K562 (cell line): Measurements from ENCODE around the gene POLDIP3. TPM values are rescaled to one million over a fixed set of nuclear protein-coding genes. Genes with fewer than 3 reads are reported as not detected.

Experiments
- ATAC-seq: fragments of 200-7000 bp; cut with Tn5 transposase; 3 replicates; pipeline ENCODE4 v1.9.1; 2020; ENCODE audit warnings: moderate library complexity
- BruUV-seq: library from RNA; stranded (reverse); fragments of 400-500 nt; replicated peaks from 2 replicates; lab custom pipeline; 2021; lab: Mats Ljungman, UMichigan
- CTCF ChIA-PET: fragments of 300-600 bp; formaldehyde crosslinking; extraction: SDS; loops from one replicate; lab custom pipeline; 2021; ENCODE audit warnings: low intra/inter-chr PET ratio; lab: Yijun Ruan, JAX
- POLR2A ChIA-PET: fragments of 300-600, 350-650 bp; sonication (Branson Sonifier 250); formaldehyde crosslinking; extraction: SDS; loops from one replicate; lab custom pipeline; 2021; ENCODE audit warnings: antibody characterized with exemption, inconsistent platforms; lab: Yijun Ruan, JAX
- DNase-seq, 4 experiments: peaks; one replicate each; pipeline versions ENCODE4 v3.0.0 to v3.0.0-alpha.2; 2011 to 2018; ENCODE audit warnings: low spot score in 3 of 4, mixed read lengths in 3 of 4; ENCODE audit errors: extremely low read depth in 1 of 4
- FAIRE-seq: peaks from 2 replicates; lab custom pipeline; 2011; peaks lifted over from hg19 to GRCh38; lab: Jason Lieb, UNC
- H2AFZ ChIP-seq: 2 replicates; pipeline ENCODE4 v1.6.0; 2011; ENCODE audit warnings: low read depth, low read length, control low read depth, inconsistent platforms
- H3K27ac ChIP-seq: fragments of 200-600 bp; 3 replicates; pipeline ENCODE4 v1.8.0; 2011; ENCODE audit warnings: low read depth, mild to moderate bottlenecking, control low read depth, inconsistent platforms, low read length, moderate library complexity, mixed read lengths; ENCODE audit errors: extremely low read depth
- H3K27me3 ChIP-seq, 2 experiments: fragments of 300-600 bp in 1 of 2; 2 replicates in 1 of 2; 3 replicates in 1 of 2; pipeline versions ENCODE4 v1.6.0 to v1.8.0; 2011; ENCODE audit warnings: inconsistent platforms in 2 of 2, low read length in 2 of 2, mild to moderate bottlenecking in 1 of 2, mixed read lengths in 1 of 2, moderate library complexity in 1 of 2; ENCODE audit not compliant: control insufficient read depth in 2 of 2, insufficient read depth in 2 of 2
- H3K36me3 ChIP-seq: fragments of 300-600 bp; 3 replicates; pipeline ENCODE4 v1.8.0; 2011; ENCODE audit warnings: mild to moderate bottlenecking, low read length, inconsistent platforms; ENCODE audit not compliant: control insufficient read depth, insufficient read depth
- H3K4me1 ChIP-seq, 2 experiments: fragments of 200-600 bp in 1 of 2; replicated peaks in 1 of 2; 2 replicates in 1 of 2; 3 replicates in 1 of 2; pipeline versions ENCODE4 v1.5.1 to v1.8.0; 2011; ENCODE audit warnings: inconsistent platforms in 2 of 2, low read length in 2 of 2, mild to moderate bottlenecking in 1 of 2, mixed read lengths in 1 of 2, moderate library complexity in 1 of 2; ENCODE audit not compliant: control insufficient read depth in 2 of 2, insufficient read depth in 2 of 2
- H3K4me2 ChIP-seq: 2 replicates; pipeline ENCODE4 v1.6.1; 2011; ENCODE audit warnings: low read length, control low read depth, inconsistent platforms, mixed read lengths; ENCODE audit not compliant: insufficient read depth
- H3K4me3 ChIP-seq: fragments of 200-600 bp; sonication (generic), shearing (Covaris generic); 2 replicates; pipeline ENCODE4 v1.5.1; 2016; ENCODE audit warnings: control low read depth, inconsistent platforms
- H3K79me2 ChIP-seq: fragments of 200-600 bp; 3 replicates; pipeline ENCODE4 v1.8.0; 2011; ENCODE audit warnings: low read length, inconsistent platforms; ENCODE audit not compliant: control insufficient read depth, insufficient read depth
- H3K9ac ChIP-seq, 2 experiments: 2 replicates each; pipeline versions ENCODE4 v1.6.0 to v1.6.1; 2011; ENCODE audit warnings: low read depth in 2 of 2, low read length in 2 of 2, control low read depth in 1 of 2, inconsistent platforms in 1 of 2, mild to moderate bottlenecking in 1 of 2, mixed read lengths in 1 of 2; ENCODE audit not compliant: insufficient read depth in 1 of 2
- H3K9me1 ChIP-seq: one replicate; pipeline ENCODE4 v1.6.0; 2011; ENCODE audit warnings: inconsistent platforms, mild to moderate bottlenecking, low read length, moderate library complexity; ENCODE audit not compliant: control insufficient read depth, insufficient read depth
- H3K9me3 ChIP-seq: replicated peaks from 2 replicates; pipeline ENCODE4 v1.5.1; 2011; ENCODE audit warnings: low read depth, low read length, inconsistent platforms; ENCODE audit not compliant: control insufficient read depth, insufficient read depth
- H4K20me1 ChIP-seq: replicated peaks from 2 replicates; pipeline ENCODE4 v1.6.1; 2011; ENCODE audit warnings: low read length, inconsistent platforms, mixed read lengths; ENCODE audit not compliant: control insufficient read depth, insufficient read depth
- E2F6 ChIP-seq, 2 experiments: IDR thresholded peaks; 2 replicates each; pipeline ENCODE4 v1.6.1; 2011; ENCODE audit warnings: borderline replicate concordance in 1 of 2, control low read depth in 1 of 2, low read depth in 1 of 2, low read length in 1 of 2, mild to moderate bottlenecking in 1 of 2, mixed read lengths in 1 of 2, moderate library complexity in 1 of 2; ENCODE audit not compliant: insufficient read depth in 1 of 2, insufficient read length in 1 of 2, poor library complexity in 1 of 2, severe bottlenecking in 1 of 2; ENCODE audit errors: extremely low read depth in 1 of 2
- L3MBTL2 ChIP-seq: fragments of 450-650 bp; IDR thresholded peaks from 2 replicates; pipeline ENCODE4 v1.6.1; 2016; ENCODE audit warnings: mild to moderate bottlenecking, moderate library complexity
- MGA ChIP-seq: fragments of 450-650 bp; IDR thresholded peaks from 2 replicates; pipeline ENCODE4 v1.6.1; 2016; ENCODE audit warnings: mild to moderate bottlenecking, moderate library complexity
- WGBS: fragments of 100-300 bp; shearing (Covaris generic); methylation state at CpG from one replicate; pipeline ENCODE4 v1.1.6; 2016; ENCODE audit warnings: low coverage, mixed read lengths; ENCODE audit not compliant: insufficient coverage; ENCODE audit errors: missing lambda C conversion rate; 5-methylcytosine and 5-hydroxymethylcytosine counted together
- in situ Hi-C: fragments of 300-500 bp; cut with MboI; formaldehyde crosslinking; loops from 4 replicates; pipeline ENCODE4 v1.15.0; 2018; ENCODE audit warnings: inconsistent platforms, mixed read lengths
- intact Hi-C: fragments of 100-400 bp; cut with micrococcal nuclease; formaldehyde crosslinking; loops from 2 replicates; pipeline ENCODE4 v1.14.2; 2022
- polyA plus RNA-seq, 8 experiments: library from polyadenylated mRNA; depleted of rRNA in 4 of 8; stranded (reverse) in 5 of 8; unstranded in 3 of 8; fragments of >200 nt; fragmentation: Nextera tagmentation in 2 of 8; fragmentation: Illumina TruSeq in 1 of 8; extraction: Ambion mirVana in 2 of 8; extraction: Trizol in 1 of 8; gene quantifications; 2 replicates each; pipeline versions ENCODE4 v1.2.1 to v1.2.3, GENCODE V29; 2011 to 2014; ENCODE audit warnings: inconsistent platforms in 1 of 8, missing spikeins in 1 of 8
- total RNA-seq, 7 experiments: library from RNA; depleted of rRNA in 6 of 7; stranded (reverse); fragments of >200 nt in 6 of 7; fragmentation: Illumina TruSeq in 2 of 7; extraction: Trizol in 2 of 7; gene quantifications; 2 replicates each; pipeline versions ENCODE4 v1.2.1 to v1.2.3, GENCODE V29; 2011 to 2021; ENCODE audit warnings: low replicate concordance in 1 of 7
- TF ChIP-seq, protein P1 (sequence below): sonication (generic); formaldehyde crosslinking; IDR thresholded peaks from 2 replicates; pipeline ENCODE4 v1.9.0; 2022; ENCODE audit warnings: mild to moderate bottlenecking, missing genetic modification reagents

The POLDIP3 gene
- total and polyA plus RNA-seq, 9 of the 15 experiments (the other 6 are each of a cell fraction or from before 2014, with no cell fraction given), result 14.3 to 53.0 (median 26.3) TPM

GRCh38 chr22:42642806-42643633 lies 28.3 kb upstream of the POLDIP3 start:
- BruUV-seq, result no TSS peak
- Histone ChIP-seq H4K20me1 (peaks cover 9% of the 10 kb centered on the region), H3K9ac (peak overlapping the region in 1 of 2 experiments; percentile 78; a peak in 2 of 4 replicates), H3K27ac (peak overlapping the region; percentile 73), H3K4me3 (no peak overlapping the region), H3K36me3 (peaks cover 3% of the 10 kb centered on the region; the same call in 2 of the 3 replicates), H3K79me2 (peaks cover 67% of the 10 kb centered on the region), H3K27me3 (no peaks in the 10 kb centered on the region), H3K9me3 (no peaks in the 10 kb centered on the region), H2AFZ (no peak overlapping the region), H3K4me1 (peaks cover 50 to 55% of the 10 kb centered on the region in 2 experiments), H3K4me2 (peak overlapping the region; percentile 37), H3K9me1 (peaks cover 2% of the 10 kb centered on the region)
- ChIA-PET CTCF (no interaction called here), POLR2A (interaction anchor here (1.1 to 3.6 kb wide), 2 partner anchors 20 to 28 kb away, joined by 3 to 26 read pairs; partner anchors contain the start of gene POLDIP3)
- in situ Hi-C loops (no loop called here), intact Hi-C loops (no loop called here)
- DNase-seq (peak in 2 of 4 experiments; percentile 33 to 54), ATAC-seq (peak; percentile 30; the same call in 2 of the 3 replicates), FAIRE-seq (peak; percentile 79)
- 26% methylated on average over 9 of the region's 12 CpGs for WGBS
- peak; percentile 77 for TF ChIP-seq MGA
- TF ChIP-seq, protein P1, sequence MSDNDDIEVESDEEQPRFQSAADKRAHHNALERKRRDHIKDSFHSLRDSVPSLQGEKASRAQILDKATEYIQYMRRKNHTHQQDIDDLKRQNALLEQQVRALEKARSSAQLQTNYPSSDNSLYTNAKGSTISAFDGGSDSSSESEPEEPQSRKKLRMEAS (CRISPR knock-in tag), result peak; percentile 63
- TF ChIP-seq E2F6 (IDR thresholded peaks at IDR 0.05; ENCODE audit: borderline replicate concordance in 1 of 2, extremely low read depth in 1 of 2, insufficient read depth in 1 of 2, insufficient read length in 1 of 2, low read depth in 1 of 2, low read length in 1 of 2, poor library complexity in 1 of 2, severe bottlenecking in 1 of 2), result peak in 1 of 2 experiments; percentile 45
- peak; percentile 87 for TF ChIP-seq L3MBTL2
